ENCODE data around the gene SH3TC2.

SH3TC2 gene

GRCh38 chr5:149063017-149063687 lies at the start of gene SH3TC2:
SH3TC2 (minus strand) TSS chr5:149063062; CDS start chr5:149063022, 40 bp downstream.
- no peak for DNase-seq (ENCODE audit: extremely low read depth, low read depth)
- H3K4me3 ChIP-seq (replicated peaks; ENCODE audit: low read depth, low read length), result no peak within 1 kb of the TSS
- no peak for TF ChIP-seq CTCF (IDR thresholded peaks at IDR 0.05; ENCODE audit: low read depth, low read length, missing control alignments)

GRCh38 chr5:149110406-149110805 lies 47.5 kb upstream of the SH3TC2 start:
- TF ChIP-seq CTCF (IDR thresholded peaks at IDR 0.05; ENCODE audit: low read depth, low read length, missing control alignments), result no peak
- H3K4me3 ChIP-seq (replicated peaks; ENCODE audit: low read depth, low read length), result no peak overlapping the region
- DNase-seq (ENCODE audit: extremely low read depth, low read depth), result no peak

GRCh38 chr5:149108651-149109280 lies 45.9 kb upstream of the SH3TC2 start:
- no peak overlapping the region for H3K4me3 ChIP-seq (replicated peaks; ENCODE audit: low read depth, low read length)
- TF ChIP-seq CTCF (IDR thresholded peaks at IDR 0.05; ENCODE audit: low read depth, low read length, missing control alignments), result no peak
- DNase-seq (ENCODE audit: extremely low read depth, low read depth), result no peak

- no peak for TF ChIP-seq CTCF (IDR thresholded peaks at IDR 0.05; ENCODE audit: low read depth, low read length, missing control alignments)
- no peak for DNase-seq (ENCODE audit: extremely low read depth, low read depth)
- H3K4me3 ChIP-seq (replicated peaks; ENCODE audit: low read depth, low read length), result no peak overlapping the region
These were observed 37.5 kb upstream of the SH3TC2 start for GRCh38 chr5:149100331-149100730.

GRCh38 chr5:149099920-149100319 lies 37.1 kb upstream of the SH3TC2 start:
- no peak overlapping the region for H3K4me3 ChIP-seq (replicated peaks; ENCODE audit: low read depth, low read length)
- no peak for TF ChIP-seq CTCF (IDR thresholded peaks at IDR 0.05; ENCODE audit: low read depth, low read length, missing control alignments)
- DNase-seq (ENCODE audit: extremely low read depth, low read depth), result no peak

GRCh38 chr5:149094996-149095395 lies 32.1 kb upstream of the SH3TC2 start:
- no peak overlapping the region for H3K4me3 ChIP-seq (replicated peaks; ENCODE audit: low read depth, low read length)
- DNase-seq (ENCODE audit: extremely low read depth, low read depth), result no peak
- no peak for TF ChIP-seq CTCF (IDR thresholded peaks at IDR 0.05; ENCODE audit: low read depth, low read length, missing control alignments)

All from HFF-Myc (cell line).